ENCODE data around the gene PIK3C3. TPM values are rescaled to one million over a fixed set of nuclear protein-coding genes. Genes with fewer than 3 reads are reported as not detected.
"Not testable (repeated sequence)": the region's sequence is repeated elsewhere in the genome, so short reads cannot be mapped to it uniquely, and the experiment has no call there.

The PIK3C3 gene
- total RNA-seq, 1 experiment from 2014 or later: 34.9 TPM

GRCh38 chr18:42072407-42072806 is 117.4 kb downstream of the PIK3C3 start:
- DNase-seq (ENCODE audit: low read depth): no peak

DNA sequence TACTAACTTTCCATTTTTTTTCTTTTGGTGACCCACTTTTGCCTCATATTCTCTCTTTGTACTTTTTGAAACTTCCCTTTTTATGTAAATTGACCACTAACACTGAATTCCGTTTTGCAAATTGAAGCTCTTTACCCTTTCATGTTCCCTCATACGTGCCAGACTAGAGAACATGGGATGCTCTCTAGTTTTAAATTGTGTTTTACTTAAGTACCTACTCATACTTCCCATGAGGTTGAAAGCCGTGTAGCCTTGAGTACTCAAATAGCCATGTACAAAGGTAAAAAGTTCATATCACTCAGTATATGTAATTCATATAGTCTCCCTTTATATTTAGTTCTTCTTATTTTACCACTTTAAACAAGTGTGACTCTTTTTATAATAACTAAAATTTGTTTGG is 119.7 kb downstream of the PIK3C3 start:
- no peak for DNase-seq (ENCODE audit: low read depth)

- no peak for DNase-seq (ENCODE audit: low read depth)
Observed at GRCh38 chr18:42078711-42079110, 123.7 kb downstream of the PIK3C3 start.

DNA sequence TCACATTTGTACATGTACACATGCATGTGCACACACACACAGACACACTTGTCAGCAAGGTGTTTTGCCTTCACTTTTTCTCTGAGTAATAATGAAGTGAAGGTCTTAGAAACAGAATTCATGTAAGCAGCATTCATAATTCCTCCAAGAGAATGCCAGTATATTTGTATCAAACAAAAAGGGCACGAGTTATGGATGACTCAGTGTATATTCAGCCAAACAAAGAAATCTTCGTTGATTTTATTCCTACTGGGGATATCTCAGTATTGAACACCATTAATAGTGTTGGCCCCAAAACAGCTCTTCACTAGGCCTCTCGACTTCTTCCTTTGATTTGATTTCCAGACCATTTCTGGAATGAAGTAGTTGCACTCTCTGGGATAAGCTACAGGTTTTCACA is 125.3 kb downstream of the PIK3C3 start:
- DNase-seq (ENCODE audit: low read depth): no peak

GRCh38 chr18:42082415-42083234 is 127.6 kb downstream of the PIK3C3 start:
- DNase-seq (ENCODE audit: low read depth): no peak

DNA sequence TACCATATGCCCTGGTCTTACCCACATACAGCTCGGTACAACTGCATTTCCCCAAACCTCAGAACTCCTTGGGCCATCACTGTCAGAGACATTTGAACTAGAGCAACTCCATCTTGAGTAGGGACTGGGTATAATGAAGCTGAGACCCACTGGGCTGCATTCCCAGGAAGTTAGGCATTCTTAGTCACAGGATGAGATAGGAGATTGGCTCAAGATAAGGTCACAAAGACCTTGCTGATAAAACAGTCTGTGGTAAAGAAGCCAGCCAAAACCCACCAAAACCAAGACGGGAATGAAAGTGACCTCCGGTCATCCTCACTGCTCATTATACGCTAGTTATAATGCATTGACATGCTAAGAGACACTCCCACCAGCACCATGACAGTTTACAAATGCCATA is 131.3 kb downstream of the PIK3C3 start:
- peak; percentile 48 for DNase-seq (ENCODE audit: low read depth)

- DNase-seq (ENCODE audit: low read depth): no peak
Observed at GRCh38 chr18:42087235-42087634, 132.2 kb downstream of the PIK3C3 start.

GRCh38 chr18:42087876-42088275 is 132.8 kb downstream of the PIK3C3 start:
- no peak for DNase-seq (ENCODE audit: low read depth)

DNA sequence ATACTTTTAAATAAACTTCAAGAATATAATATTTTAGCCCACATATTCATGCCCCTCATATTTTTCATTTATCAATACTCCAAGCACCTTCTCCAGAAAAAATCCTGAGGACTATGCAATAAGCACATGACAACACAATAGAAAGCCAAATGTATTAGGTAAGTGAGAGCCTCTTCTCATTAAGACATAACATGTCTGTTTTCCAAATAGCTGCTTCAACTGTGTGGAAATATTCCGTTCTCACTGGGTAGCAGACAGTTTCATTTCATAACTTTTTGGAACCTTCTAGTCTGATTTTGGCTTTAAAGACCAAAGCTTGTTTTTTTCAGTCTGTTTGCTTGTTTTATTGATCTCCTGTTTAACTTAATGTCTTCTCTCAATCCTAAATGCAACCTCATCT is 137.8 kb downstream of the PIK3C3 start:
- DNase-seq (ENCODE audit: low read depth): no peak

- no peak for DNase-seq (ENCODE audit: low read depth)
Observed at GRCh38 chr18:42094875-42095274, 139.8 kb downstream of the PIK3C3 start.

GRCh38 chr18:42095732-42096377 is 140.8 kb downstream of the PIK3C3 start:
- DNase-seq (ENCODE audit: low read depth): no peak

- DNase-seq (ENCODE audit: low read depth): no peak
Observed at GRCh38 chr18:42100248-42100647, 145.2 kb downstream of the PIK3C3 start.

GRCh38 chr18:42100911-42101310 is 145.9 kb downstream of the PIK3C3 start:
- DNase-seq (ENCODE audit: low read depth): no peak

- DNase-seq (ENCODE audit: low read depth): no peak
Observed at GRCh38 chr18:42105394-42105793, 150.4 kb downstream of the PIK3C3 start.

- DNase-seq (ENCODE audit: low read depth): no peak
Observed at GRCh38 chr18:42106784-42107183, 151.8 kb downstream of the PIK3C3 start.

DNA sequence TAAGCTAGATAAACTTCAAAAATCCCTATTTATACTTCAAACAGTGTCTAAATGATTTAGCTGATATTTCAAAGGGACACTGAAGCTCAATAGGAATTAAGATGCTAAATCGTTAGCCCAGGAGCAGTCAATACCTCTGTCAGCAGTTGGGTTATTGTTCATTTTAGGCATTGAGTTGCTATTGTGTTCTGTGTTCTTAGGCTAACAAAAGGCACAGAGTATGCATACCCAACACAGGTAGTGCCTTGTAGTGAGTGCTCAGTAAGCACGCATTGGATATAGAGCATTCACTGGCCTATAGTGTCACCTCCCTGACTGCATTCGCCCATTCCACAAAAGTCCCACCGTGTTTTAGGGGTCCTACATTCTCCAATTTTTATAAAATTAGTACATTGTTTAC is 152.3 kb downstream of the PIK3C3 start:
- DNase-seq (ENCODE audit: low read depth): no peak

DNA sequence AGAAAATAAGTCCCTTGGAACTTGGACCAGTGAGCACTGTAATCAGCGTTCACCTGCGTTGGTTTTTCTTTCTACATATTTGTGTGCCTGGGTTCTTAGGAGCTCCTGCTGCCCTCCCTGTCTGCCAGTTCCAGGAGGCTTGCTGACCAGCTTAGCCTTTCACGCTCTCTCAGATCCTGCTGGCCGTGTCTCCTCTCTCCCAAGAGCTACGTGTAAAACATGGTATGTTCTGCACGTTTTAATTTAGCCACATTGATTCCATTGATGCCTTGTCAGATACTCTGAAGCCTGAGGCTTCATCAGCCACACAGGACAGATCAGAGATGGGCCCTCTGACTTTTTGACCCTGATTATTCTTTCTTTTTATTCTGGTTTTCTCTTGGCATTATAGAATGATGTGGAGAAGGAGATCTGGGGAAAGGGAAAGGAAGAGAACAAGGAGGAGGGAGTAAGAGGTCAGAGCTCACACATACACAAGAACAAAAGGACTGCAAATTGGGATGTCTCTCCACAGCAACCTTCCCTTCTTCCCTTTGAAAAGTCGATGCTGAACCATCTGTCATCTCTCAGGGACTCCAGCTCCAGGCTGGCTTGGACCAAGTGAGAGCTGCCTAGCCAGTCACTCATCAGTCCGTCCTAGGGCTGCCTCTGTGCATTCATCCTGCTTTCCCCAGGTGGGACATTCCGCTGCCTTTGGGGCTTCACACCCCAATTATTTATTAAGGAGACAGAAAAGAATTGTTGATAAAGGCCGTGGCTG is 152.8 kb downstream of the PIK3C3 start:
- DNase-seq (ENCODE audit: low read depth): no peak

DNA sequence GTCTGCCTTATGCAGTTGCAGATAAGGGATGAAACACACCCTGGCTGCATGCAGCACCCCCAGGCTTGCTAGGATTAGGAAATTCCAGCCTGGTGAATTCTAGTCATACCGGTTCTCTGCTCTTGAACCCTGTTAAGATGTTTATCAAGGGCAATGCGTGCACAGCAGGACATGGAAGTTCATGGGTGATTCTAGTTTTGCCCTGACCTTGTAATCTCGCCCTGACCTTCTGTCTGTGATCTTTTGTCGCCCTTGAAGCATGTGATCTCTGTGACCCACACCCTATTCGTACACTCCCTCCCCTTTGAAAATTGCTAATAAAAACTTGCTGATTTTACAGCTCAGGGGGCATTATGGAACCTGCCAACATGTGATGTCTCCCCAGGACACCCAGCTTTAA is 157.1 kb downstream of the PIK3C3 start:
- not testable (repeated sequence) for DNase-seq (ENCODE audit: low read depth)

- DNase-seq (ENCODE audit: low read depth): no peak
Observed at GRCh38 chr18:42112657-42113420, 157.8 kb downstream of the PIK3C3 start.

- no peak for DNase-seq (ENCODE audit: low read depth)
Observed at GRCh38 chr18:42113529-42114191, 158.6 kb downstream of the PIK3C3 start.

DNA sequence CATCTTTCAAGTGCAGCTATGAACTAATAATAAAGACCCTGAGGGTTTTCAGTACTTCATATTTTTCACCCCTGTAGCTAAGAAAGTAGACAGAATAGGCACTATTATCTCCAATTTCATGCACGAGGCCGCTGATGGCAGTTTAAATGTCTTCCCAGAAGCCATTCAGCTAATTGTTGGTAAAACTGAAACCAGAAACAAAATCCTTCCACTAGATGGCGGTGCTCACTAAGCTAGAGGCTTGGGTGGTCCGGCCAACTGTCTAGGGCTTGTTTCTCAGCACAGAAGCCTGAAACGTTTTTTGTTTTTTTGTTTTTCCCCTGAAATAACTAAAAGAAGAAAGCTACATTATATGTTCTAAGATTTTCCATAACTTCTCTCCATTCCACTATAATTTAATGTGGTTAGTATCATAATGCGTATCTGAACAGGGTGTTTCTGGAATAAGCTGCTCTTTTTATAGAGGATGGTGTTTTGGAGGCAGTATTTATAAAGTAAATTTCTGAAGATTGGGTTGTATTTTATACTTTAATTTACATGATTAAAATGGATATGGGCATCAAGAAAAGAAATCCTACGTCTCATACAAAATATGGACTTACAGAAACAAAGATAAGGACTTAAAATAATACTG is 159.4 kb downstream of the PIK3C3 start:
- DNase-seq (ENCODE audit: low read depth): peak; percentile 32

All from Daoy (cell line).